ENCODE results near the gene CILP2. TPM values are rescaled to one million over a fixed set of nuclear protein-coding genes. Genes with fewer than 3 reads are reported as not detected.

CILP2 gene
- total RNA-seq, 1 donor from 2014 or later: 0.82 TPM

GRCh38 chr19:19558636-19559035 is 20.6 kb downstream of the CILP2 start:
- DNase-seq (ENCODE audit: low spot score in 2 of 2) (no peak), FAIRE-seq (no peak)

- FAIRE-seq (no peak), DNase-seq (ENCODE audit: low spot score in 2 of 2) (no peak)
Observed at GRCh38 chr19:19559931-19560330, 21.9 kb downstream of the CILP2 start.

- no peak for FAIRE-seq
- no peak for DNase-seq (ENCODE audit: low spot score in 2 of 2)
Observed at GRCh38 chr19:19561946-19562664, 24.0 kb downstream of the CILP2 start.

- no peak for FAIRE-seq
- DNase-seq (ENCODE audit: low spot score in 2 of 2): no peak
Observed at GRCh38 chr19:19562665-19563347, 24.7 kb downstream of the CILP2 start.

GRCh38 chr19:19563348-19563848 is 25.3 kb downstream of the CILP2 start:
- DNase-seq (ENCODE audit: low spot score in 2 of 2): no peak
- no peak for FAIRE-seq

- FAIRE-seq (no peak), DNase-seq (ENCODE audit: low spot score in 2 of 2) (no peak)
Observed at GRCh38 chr19:19566306-19566705, 28.2 kb downstream of the CILP2 start.

GRCh38 chr19:19567391-19567790 is 29.3 kb downstream of the CILP2 start:
- no peak for DNase-seq (ENCODE audit: low spot score in 2 of 2)
- FAIRE-seq: no peak

GRCh38 chr19:19568802-19569756 is 31.0 kb downstream of the CILP2 start:
- no peak for FAIRE-seq

GRCh38 chr19:19570571-19570970 is 32.5 kb downstream of the CILP2 start:
- DNase-seq (ENCODE audit: low spot score in 2 of 2) (no peak), FAIRE-seq (no peak)

More at GRCh38 chr19:19568802-19569756, 31.0 kb downstream of the CILP2 start:
- no peak for DNase-seq (ENCODE audit: low spot score in 2 of 2)

- DNase-seq (ENCODE audit: low spot score in 2 of 2): no peak
- no peak for FAIRE-seq
Observed at GRCh38 chr19:19571071-19571786, 33.2 kb downstream of the CILP2 start.

GRCh38 chr19:19575411-19575810 is 37.3 kb downstream of the CILP2 start:
- no peak for DNase-seq (ENCODE audit: low spot score in 2 of 2)
- no peak for FAIRE-seq

- FAIRE-seq: no peak
- no peak for DNase-seq (ENCODE audit: low spot score in 2 of 2)
Observed at GRCh38 chr19:19578252-19578651, 40.2 kb downstream of the CILP2 start.

- DNase-seq (ENCODE audit: low spot score in 2 of 2) (no peak), FAIRE-seq (no peak)
Observed at GRCh38 chr19:19579533-19580361, 41.7 kb downstream of the CILP2 start.

- no peak for FAIRE-seq
Observed at GRCh38 chr19:19580418-19580817, 42.4 kb downstream of the CILP2 start.

GRCh38 chr19:19581391-19581790 is 43.3 kb downstream of the CILP2 start:
- no peak for DNase-seq (ENCODE audit: low spot score in 2 of 2)
- no peak for FAIRE-seq

More at GRCh38 chr19:19580418-19580817, 42.4 kb downstream of the CILP2 start:
- no peak for DNase-seq (ENCODE audit: low spot score in 2 of 2)

- FAIRE-seq (no peak), DNase-seq (ENCODE audit: low spot score in 2 of 2) (no peak)
Observed at GRCh38 chr19:19582471-19582870, 44.4 kb downstream of the CILP2 start.

GRCh38 chr19:19584356-19584755 is 46.3 kb downstream of the CILP2 start:
- FAIRE-seq: no peak
- no peak for DNase-seq (ENCODE audit: low spot score in 2 of 2)

GRCh38 chr19:19587771-19588170 is 49.7 kb downstream of the CILP2 start:
- FAIRE-seq (no peak), DNase-seq (ENCODE audit: low spot score in 2 of 2) (no peak)

GRCh38 chr19:19588546-19588945 is 50.5 kb downstream of the CILP2 start:
- FAIRE-seq: no peak
- DNase-seq (ENCODE audit: low spot score in 2 of 2): no peak

Data from frontal cortex (tissue), 4 donors.